ENCODE data around the gene XPR1.
"Not testable (repeated sequence)": the region's sequence is repeated elsewhere in the genome, so short reads cannot be mapped to it uniquely, and the experiment has no call there.

Gene XPR1

DNA sequence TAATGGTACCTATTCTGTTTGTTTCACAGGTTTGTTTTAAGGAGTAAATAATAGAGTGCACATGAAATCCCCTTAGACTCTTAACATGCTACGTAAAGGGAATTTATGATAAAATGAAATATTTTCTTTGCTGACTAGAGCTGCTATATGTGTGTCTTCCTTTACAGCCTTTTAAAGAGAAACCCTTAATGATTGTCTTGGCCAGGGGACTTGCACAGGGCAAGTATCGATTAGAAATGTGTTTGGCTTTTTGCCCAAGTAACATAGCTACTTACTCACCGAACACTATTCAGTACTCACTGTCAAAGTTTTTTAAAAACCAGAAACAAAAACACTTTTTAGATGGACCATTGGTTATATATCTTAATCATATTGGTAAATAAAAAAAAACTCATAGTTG, 209.6 kb downstream of the XPR1 start:
- no peak for DNase-seq (ENCODE audit: low spot score)

DNA sequence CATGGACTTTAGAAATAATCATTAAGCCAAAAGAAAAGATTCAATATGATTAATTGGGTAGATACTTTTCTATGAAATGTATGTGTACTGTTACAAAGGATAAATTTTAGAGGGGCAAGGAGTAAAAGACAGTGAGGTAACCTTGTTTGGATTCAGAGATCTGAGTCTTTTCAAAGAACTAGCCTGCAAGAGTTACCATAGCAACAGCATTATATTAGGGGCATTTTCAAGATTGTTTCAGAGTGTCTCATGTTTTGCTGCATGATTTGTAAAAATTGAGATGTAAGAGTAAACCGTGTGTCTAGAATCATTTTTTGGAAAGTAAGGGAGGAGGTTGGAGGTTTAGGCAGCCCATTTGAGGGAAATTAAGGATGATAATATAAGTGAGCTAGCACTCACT, 210.2 kb downstream of the XPR1 start:
- no peak for DNase-seq (ENCODE audit: low spot score)

DNA sequence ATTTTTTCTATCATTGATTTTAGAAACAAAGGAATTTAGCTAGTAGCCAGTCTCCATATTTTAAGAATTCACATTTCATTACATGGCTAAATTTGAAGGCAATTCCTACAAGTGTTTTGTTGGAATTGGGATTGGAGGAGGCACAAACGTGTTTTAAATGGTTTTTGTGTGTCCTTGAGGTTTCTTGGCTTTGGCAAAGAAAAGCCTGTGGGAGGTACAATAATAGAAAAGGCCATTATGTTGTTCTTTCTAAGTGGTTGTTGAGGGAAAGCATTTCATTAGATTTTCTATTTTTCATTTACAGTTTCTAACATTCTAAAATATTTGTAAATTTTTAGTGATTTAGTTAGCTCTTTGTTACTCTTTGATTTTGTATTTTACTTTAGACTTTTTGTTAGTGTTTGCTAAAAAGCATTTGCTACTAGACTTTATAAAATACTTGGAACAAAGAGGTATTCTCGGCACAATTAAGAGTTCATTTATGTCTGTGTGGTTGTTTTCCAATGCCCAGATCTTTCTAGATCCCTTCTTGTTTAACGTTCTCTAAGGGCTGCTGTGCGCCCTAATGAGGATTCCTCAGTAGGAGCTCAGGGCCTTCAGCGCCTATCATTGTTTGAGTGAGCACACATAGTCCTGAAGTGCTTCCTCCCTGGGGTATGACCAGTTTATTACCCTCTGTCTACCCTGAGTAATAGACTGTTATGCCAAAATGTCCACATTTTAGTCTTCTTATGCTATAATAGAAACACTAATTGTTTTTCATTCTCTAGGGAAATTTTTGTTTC, 210.9 kb downstream of the XPR1 start:
- no peak for DNase-seq (ENCODE audit: low spot score)

DNA sequence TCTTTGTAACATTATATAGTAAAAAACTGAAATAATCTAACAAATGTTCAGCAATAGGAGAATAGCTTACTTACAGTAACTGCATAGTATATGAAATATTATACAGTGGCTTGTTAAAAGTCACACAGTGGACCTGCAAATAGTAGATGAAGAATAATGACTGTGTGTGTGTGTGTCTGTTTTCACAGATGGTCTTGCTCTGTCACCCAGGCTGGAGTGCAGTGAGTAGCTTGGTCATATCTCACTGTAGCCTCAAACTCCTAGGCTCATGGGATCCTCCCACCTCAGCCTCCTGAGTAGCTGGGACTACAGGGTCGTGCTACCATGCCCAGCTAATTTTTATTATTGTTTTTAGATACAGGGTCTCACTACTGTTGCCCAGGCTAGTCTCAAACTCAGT, 213.5 kb downstream of the XPR1 start:
- no peak for DNase-seq (ENCODE audit: low spot score)

DNA sequence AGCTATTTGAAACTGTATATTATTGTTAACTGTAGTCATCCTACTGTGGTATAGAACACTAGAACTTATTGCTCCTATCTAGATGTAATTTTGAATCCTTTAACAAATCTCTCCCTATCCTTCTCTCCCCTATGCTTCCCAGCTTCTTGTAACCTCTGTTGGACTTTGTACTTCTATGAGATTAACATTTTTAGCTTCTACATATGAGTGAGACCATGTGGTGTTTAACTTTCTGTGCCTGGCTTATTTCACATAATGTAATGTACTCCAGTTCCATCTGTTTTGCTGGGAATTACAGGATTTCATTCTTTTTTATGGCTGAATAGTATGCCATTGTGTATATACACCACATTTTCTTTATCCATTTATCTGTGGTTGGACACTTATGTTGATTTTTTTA, 216.4 kb downstream of the XPR1 start:
- no peak for DNase-seq (ENCODE audit: low spot score)

DNA sequence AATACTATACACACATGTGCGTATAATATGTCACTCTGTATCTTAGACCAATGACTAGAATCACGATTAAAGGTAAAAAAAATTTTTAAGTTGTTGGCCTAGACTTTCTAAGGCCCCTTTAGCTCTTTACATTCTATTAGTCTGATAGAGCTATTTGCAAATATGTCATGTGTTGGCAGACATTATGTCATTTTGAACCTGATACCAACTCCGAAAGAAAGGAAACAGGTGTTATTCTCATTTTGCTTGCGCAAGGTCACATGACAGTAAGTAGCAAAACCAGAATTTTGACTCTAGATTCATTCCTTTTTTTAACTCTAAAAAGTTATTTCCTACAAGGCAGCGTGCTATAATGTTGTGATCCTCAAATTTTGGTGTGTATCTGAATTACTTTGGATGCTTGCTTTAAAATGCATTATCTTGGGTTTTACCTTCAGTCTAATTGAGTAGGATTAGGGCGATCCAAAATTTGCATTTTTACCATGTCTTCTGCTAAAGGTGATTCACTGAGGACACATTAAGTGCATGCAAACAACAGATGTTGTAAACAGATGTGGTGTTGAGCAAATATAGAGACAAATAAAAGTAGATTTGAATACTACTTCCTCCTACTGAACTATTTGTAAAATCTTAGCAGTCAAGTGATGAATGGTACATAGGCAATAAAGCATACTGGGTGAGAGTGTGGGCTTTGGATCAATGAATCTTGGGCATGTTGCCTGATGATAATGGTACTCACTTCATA, 217.4 kb downstream of the XPR1 start:
- DNase-seq (ENCODE audit: low spot score) = no peak

DNA sequence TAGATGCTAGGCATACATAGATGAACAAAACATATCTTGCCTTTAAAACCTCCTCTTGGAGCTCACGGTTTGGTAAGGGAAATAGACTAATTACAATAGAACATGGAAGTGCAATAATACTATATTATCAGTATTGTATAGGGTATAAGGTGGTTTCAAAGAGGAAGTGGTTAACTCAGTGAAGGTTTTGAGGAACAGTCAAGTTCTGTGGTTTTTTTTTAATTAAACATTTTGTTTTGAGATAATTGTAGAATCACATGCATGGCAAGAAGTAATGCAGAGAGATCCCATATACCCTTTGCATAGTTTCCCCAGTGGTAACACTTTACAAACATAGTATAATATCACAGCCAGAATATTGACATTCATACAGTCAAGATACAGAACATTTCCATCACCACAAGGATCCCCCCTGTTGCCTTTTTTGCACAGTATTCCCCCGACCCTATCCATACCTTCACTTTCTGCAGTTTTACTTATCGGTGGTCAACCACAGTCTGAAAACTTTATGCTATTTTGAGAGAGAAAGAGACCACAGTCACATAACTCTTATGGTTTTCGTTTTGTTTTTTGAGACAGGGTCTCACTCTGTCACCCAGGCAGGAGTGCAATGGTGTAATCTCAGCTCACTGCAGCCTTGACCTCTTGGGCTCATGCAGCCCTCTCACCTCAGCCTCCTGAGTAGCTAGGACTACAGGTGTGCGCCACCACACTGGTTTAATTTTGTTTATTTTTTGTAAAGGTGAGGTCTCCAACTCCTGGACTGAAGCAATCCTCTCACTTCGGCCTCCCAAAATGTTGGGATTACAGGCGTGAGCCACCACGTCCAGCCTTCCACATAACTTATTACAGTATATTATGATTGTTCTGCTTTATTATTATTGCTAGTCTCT, 220.4 kb downstream of the XPR1 start:
- no peak for DNase-seq (ENCODE audit: low spot score)

DNA sequence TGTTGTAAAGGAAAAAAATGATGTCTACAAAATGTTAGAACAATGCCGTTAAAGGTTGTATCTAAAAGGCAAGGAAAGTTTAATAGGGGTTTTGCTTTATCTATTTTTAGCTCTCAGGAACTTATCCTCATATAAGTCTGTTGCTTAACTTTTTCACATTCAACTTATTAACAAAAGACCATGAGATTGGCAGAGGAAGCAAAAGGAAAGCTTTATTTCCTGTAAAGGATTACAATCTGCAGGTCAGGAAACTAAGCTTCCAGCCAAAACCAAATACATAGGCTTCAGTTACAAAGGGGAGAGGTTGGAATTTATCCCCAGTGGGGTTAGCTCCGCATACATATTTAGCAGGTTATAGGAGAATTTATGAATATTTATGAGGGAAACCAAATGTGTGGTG, 222.2 kb downstream of the XPR1 start:
- DNase-seq (ENCODE audit: low spot score) = no peak

DNA sequence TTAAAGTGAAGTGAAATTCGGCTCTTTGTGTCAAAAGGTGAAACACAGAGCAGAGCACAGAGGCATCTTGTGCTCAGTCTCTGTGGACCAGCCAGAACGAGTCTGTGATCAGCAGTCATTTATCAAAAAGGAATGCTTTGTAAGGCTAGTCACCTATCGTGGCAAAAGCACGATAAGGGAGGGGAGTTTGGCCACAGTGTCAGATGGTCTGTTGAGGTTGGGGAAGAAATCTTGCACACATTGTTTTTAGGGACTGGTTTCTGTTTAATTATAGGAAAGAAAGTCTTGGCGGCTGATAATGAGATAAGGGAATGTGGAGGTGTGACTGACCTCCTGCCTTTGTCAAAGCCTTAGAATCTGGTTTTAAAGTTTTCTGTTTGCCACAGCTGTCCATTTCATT, 222.6 kb downstream of the XPR1 start:
- no peak for DNase-seq (ENCODE audit: low spot score)

DNA sequence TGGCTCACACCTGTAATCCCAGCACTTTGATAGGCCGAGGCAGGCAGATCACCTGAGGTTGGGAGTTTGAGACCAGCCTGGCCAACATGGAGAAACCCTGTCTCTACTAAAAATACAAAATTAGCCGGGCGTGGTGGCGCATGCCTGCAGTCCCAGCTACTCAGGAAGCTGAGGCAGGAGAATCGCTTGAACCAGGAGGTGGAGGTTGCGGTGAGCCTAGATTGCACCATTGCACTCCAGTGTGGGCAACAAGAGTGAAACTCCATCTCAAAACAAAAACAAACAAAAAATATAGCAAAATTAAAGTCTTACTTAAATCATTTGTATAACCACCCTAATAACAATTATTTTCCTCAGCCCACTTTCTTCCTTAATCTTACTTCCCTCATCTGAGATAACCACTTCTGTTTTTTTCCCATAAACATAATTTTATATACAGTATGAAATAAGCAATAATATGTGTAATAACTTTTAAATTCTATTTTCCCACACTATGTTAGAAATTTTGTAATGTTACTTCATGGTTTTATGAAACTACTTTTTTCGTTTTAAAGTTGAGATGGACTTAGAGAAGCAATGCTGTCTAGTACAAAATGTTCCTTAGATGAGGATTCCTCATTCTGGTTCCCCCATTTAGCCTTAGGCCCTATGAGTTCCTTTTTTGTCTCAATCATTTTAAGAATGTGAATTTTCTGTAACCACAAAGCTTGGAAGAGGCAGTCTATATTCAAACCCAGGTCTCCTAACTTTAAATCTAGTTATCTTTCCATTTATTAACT, 226.3 kb downstream of the XPR1 start:
- DNase-seq (ENCODE audit: low spot score) = not testable (repeated sequence)

DNA sequence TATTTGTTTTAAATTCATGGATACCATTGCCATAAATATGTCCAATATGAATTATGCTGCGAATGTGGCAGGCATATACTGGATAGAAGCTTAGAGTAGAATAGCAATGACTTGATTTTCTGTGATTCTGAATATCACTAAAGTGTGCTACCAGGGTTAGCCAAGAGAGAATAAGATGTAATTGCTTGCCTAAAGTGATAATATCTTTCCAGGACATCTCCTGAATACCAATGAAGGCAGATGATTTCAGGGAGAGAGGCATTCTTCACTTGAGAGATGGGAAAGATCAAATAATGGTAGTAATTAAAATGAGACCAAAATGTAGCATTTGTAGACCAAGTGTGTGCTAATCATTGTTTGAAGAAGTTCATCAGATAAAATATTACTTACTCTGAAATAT, 227.5 kb downstream of the XPR1 start:
- no peak for DNase-seq (ENCODE audit: low spot score)

DNA sequence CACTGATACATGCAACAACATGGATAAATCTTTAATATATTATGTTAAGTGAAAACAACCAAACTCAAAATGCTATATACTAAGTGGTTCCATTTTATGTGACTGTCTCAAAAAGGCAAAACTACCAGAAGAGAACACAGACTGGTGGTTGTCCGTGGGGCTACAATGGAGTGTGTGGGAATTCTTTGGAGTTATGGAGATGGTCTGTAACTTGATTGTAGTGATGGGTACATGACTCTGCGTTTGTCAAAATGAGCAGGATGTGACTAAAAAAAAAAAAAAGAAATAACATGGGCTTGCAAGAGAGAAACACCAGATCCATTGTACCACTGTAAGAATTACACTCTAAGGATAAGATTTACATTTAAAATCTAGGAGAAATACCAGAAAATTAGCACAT, 228.7 kb downstream of the XPR1 start:
- DNase-seq (ENCODE audit: low spot score) = no peak

DNA sequence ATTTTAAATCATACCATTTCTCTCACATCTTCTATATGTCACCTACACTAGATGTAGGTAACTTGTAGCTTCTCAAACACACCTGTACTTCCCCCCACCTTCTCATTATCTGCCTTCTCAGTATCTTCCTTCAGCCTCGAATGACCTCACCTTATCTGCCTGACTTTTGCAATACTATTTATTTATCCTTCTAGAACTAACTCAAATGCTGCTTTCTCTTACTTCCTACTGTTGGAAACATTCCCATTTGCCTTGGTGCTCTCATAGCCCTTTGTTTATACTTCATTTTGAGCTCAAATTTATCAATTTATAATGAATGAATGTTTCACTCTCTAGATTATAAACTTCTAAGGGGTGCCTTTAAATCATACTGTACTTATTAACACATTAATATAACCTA, 230.5 kb downstream of the XPR1 start:
- DNase-seq (ENCODE audit: low spot score) = no peak

DNA sequence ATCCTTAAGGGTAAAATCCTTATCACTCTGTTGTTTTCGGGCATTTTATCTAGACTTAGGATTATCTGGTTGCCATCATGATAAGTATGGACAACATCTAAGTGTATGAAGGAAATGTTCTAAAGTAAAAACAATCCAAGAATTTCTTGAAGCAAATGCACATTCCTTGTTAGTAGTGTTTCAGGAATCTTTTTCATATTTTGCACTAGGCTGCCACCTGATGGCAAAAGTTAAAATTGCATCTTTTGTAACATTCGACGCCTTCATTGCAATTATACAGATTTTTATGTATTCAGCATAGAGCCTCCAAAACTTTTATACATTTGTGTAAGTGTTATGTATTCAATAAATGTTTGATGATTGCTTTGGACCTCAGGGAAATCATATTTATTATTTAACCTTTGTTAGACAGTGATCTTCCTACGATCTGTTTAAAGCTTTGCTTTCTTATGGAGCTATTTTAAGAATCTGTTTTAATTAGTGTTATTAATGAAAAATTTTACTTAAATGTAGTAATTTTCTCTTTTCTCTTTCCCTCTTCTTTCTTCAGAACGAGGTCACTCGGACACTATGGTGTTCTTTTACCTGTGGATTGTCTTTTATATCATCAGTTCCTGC, 231.4 kb downstream of the XPR1 start:
- peak; percentile 60 for DNase-seq (ENCODE audit: low spot score)

DNA sequence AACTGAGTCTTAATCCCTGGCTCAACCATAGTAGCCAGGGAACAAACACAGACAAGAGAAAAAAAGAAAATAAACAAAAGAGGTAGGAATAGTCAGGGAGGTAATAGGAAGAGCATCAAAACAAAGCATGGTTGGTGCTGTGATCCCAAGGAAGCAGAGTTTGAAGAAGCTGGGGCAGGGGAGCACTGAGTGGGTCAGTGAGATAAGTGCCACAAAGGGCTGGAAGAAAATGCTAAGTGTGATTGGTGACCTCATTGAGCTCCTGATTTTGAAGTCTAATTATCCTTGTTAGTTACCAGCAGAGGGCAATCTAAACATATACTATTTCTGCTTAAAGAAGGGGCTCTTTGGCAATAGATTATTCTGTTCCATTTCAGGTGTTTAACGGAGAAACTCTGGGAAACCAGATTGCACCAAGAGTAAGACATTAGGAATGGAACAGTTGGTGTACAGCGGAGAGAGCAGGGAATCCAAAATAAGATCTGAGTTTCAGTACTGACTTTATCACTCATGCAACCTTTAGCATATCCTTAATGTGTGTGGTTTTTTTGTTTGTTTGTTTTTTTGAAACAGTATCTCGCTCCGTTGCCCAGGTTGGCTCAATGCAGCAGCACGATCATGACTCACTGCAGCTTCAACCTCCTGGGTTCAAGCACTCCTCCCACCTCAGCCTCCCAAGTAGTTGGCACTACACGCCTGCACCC, 250.1 kb downstream of the XPR1 start:
- DNase-seq (ENCODE audit: low spot score) = peak; percentile 43

DNA sequence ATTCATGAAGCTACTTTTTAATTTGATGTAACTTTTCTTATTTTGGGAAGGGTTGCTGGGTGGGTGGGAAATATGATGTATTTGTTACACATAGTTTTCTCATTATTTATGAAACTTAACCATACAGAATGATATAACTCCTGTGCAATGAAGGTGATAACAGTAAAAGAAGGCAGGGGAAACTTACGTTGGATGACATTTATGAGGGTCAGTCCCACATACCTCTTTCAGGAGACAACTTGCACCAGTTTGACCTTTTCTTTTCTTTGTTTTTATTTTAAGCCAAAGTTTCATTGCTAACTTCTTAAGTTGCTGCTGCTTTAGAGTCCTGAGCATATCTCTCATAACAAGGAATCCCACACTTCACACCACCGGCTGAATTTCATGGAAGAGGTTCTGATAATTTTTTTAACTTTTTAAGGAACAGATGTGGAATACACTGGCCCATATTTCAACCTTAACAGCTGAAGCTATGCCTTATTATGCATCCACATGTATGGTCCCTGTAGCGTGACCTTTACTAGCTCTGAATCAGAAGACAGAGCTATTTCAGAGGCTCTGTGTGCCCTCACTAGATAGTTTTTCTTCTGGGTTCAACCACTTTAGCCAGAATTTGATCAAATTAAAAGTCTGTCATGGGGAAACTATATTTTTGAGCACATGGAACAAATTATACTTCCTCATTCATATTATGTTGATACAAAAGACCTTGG, 252.9 kb downstream of the XPR1 start:
- no peak for DNase-seq (ENCODE audit: low spot score)

DNA sequence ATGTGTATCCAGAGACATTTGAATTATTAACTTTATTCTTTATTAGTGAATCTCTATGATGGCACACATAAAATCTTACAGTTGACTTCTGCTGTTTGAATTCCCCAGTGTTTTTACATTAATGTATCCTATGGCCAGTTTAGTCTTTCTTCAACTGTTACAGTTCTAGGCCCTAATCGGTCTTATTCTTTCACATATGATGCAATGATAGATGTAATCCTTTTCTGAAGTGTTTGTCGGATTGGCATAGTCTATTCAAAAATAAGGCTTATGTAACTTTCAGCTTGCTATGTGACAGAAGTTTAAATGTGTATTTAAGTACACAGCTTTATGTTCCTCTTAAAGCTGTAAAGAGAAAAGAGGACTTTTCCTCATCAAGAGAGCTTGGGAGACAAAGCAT, 254.5 kb downstream of the XPR1 start:
- no peak for DNase-seq (ENCODE audit: low spot score)

DNA sequence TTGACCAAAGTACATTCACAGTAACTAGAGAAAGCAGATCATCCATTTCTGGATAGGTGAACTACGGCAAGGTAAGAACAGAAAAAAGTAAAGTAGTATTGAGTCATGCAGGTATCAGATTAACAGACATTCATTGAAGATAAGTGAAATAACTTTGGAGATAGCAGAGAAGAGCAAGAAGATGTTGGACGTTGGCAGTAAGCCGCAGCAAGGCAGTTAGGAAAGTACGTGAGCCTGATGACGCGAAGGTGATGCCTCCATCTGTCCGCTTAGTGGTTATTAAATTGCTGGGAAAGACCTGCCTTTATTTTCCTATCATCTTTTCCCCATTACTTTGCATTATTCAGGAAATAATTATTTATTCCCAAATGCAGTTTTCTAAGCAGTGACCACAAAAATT, 256.0 kb downstream of the XPR1 start:
- DNase-seq (ENCODE audit: low spot score) = no peak

DNA sequence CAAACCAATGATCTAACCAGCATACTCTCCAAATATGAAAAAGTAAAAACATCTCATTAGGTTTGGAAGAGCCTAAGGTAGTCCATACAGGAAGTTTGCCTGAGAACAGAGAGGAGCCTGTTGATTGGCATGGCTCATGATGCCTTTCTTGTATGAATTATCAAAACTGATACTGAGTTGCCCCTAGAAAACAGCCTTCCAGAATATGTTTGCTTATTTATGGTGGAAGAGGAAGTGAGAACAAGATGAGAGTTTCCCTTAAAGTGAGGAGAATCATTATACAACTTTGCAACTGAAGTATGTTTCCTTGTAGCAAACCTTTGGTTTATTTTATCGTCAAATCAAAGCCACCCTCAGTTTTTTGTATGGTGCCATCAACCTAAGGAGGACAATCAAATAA, 257.0 kb downstream of the XPR1 start:
- no peak for DNase-seq (ENCODE audit: low spot score)

DNA sequence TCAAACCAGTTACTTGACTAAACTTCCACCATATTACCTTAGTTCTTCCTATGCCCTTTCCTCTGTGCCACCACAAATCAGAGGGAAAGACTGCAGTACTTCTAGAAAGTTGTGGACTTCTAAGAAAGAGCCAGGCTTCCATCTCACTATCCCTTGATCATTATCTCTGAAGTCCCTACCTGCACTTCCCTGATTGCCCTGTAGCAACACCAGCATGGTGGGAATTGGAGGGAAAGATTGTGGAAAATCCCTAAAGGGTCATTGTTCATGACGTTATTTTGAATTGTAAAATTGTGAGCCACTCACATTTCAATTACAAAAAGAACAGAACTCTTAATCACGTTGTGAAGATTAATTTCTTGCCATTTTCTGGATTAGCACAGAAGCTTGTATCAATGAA, 257.5 kb downstream of the XPR1 start:
- DNase-seq (ENCODE audit: low spot score) = no peak

Data from putamen (tissue), 1 donor.